Subcutaneous abdominal adipose tissue (tissue), 5 donors: Measurements from ENCODE around the gene PMFBP1.

Experiments used
- H3K27ac ChIP-seq: one replicate; pipeline ENCODE4 v1.7.0; 2013; ENCODE audit warnings: low read depth, mild to moderate bottlenecking, inconsistent platforms, low read length, moderate library complexity
- H3K27me3 ChIP-seq, 5 donors: one replicate each; pipeline ENCODE4 v1.7.0; 2013; ENCODE audit warnings: low read length in 5 of 5, inconsistent platforms in 1 of 5; ENCODE audit not compliant: control insufficient read depth in 5 of 5, insufficient read depth in 4 of 5
- H3K36me3 ChIP-seq, 5 donors: one replicate each; pipeline ENCODE4 v1.7.0; 2013; ENCODE audit warnings: low read length in 5 of 5; ENCODE audit not compliant: control insufficient read depth in 5 of 5, insufficient read depth in 5 of 5
- H3K4me1 ChIP-seq, 5 donors: one replicate each; pipeline ENCODE4 v1.7.0; 2013; ENCODE audit warnings: low read length in 5 of 5, mild to moderate bottlenecking in 3 of 5, moderate library complexity in 1 of 5; ENCODE audit not compliant: control insufficient read depth in 5 of 5, insufficient read depth in 5 of 5
- H3K4me3 ChIP-seq, 5 donors: one replicate each; pipeline ENCODE4 v1.7.0; 2013; ENCODE audit warnings: low read length in 5 of 5, low read depth in 1 of 5
- H3K9ac ChIP-seq, 5 donors: one replicate each; pipeline ENCODE4 v1.7.0; 2013; ENCODE audit warnings: low read length in 5 of 5, mild to moderate bottlenecking in 4 of 5, moderate library complexity in 3 of 5
- H3K9me3 ChIP-seq, 5 donors: one replicate each; pipeline ENCODE4 v1.7.0; 2013; ENCODE audit warnings: low read length in 5 of 5; ENCODE audit not compliant: control insufficient read depth in 5 of 5
- donor health status: healthy.
- donor health status: healthy.
- donor health status: healthy.
- donor health status: healthy.
- donor health status: healthy.

PMFBP1 gene

DNA sequence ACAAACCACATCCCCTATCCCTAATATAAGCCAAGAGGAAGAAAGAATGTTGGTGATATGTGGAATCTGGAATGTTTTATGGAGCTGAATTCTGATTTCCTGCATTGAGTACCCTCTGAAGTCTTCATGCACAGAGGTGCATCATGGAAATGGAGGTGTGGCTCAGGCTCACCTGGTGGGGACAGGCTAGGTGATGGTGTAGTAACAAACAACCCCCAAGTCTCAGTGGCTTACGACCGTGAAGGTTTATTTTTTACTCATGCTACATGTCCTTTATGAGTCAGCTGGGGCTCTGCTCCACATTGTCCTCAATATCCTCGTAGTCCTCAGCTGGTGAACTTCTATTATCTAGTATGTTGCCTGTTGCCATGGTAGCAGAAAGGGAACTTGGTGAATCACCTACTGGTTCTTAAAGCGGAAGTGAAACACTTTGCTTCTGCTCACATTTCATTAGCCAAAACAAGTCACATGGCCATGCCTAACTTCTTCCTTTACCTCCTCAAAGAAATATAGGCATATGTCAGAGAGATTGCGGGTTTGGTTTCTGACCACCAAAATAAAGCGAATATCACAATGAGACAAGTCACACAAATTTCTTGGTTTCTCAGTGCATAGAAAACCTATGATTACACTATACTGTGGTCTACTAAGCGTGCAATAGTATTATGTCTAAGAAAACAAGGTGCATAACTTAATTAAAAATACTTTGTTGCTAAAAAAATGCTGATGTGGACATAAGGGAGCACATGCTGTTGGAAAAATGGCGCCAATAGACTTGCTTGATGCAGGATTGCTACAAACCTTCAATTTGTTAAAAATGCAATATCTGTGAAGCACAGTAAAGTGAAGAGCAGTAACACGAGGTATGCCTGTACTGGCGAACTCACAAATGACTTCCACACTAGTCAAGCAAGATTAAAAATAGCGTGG is at the start of gene PMFBP1:
Gene PMFBP1, minus strand, starts transcription at position 51 of the 930 bp plus-strand sequence. CDS start 947 bp downstream, outside the sequence.
- Histone ChIP-seq H3K9ac (no peak within 1 kb of the TSS), H3K4me3 (no peak within 1 kb of the TSS), H3K4me1 (peaks cover 0 to 6% (median 0%) of the 10 kb centered on the region in 5 donors), H3K27me3 (no peaks in the 10 kb centered on the region), H3K9me3 (peaks cover 0 to 6% (median 5%) of the 10 kb centered on the region in 5 donors), H3K27ac (no peak within 1 kb of the TSS), H3K36me3 (no peaks in the 10 kb centered on the region)

GRCh38 chr16:72221630-72222024 is 49.7 kb upstream of the PMFBP1 start:
- H3K4me3 ChIP-seq: no peak overlapping the region
- no peak overlapping the region for H3K9ac ChIP-seq
- H3K4me1 ChIP-seq: no peaks in the 10 kb centered on the region
- no peaks in the 10 kb centered on the region for H3K9me3 ChIP-seq
- no peak overlapping the region for H3K27ac ChIP-seq
- no peaks in the 10 kb centered on the region for H3K27me3 ChIP-seq
- H3K36me3 ChIP-seq: no peaks in the 10 kb centered on the region

DNA sequence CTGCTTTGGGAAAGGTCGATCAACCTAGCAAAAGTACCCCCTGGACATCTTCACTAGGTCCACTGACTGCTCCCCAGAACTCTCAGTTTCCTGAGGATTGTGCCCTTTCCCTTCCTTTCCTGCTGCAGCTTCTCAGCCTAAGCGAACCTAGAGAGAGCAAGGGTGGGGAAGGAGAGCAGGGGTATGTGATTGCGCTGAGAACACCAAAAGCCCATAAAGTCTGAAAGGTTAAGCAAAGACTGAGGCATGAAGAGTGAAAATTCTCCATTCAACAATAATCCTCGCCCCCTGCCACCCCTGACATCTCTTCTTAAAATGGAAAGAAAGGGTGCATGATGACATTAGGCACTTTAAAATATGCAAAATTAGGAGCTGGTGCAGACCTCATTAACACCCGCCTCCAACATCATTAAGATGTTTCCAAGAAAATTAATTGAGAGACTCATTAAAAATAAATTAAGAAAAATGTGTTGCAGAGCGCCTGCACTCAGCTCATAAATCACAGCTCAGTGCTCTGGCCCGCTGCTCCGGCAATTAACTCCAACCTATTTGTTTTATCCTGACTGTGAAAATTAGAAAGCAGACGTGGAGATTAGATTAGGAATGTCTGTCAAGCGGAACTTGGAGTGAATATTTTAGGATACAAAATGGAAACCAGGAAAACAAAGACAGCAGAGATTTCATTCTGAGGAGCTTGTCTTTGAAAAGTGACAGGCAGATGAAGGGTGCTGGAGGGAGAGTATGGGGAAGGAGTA is 49.1 kb upstream of the PMFBP1 start:
- Histone ChIP-seq H3K9ac (no peak overlapping the region), H3K36me3 (no peaks in the 10 kb centered on the region), H3K9me3 (no peaks in the 10 kb centered on the region), H3K27me3 (no peaks in the 10 kb centered on the region), H3K4me3 (no peak overlapping the region), H3K4me1 (no peaks in the 10 kb centered on the region), H3K27ac (no peak overlapping the region)

DNA sequence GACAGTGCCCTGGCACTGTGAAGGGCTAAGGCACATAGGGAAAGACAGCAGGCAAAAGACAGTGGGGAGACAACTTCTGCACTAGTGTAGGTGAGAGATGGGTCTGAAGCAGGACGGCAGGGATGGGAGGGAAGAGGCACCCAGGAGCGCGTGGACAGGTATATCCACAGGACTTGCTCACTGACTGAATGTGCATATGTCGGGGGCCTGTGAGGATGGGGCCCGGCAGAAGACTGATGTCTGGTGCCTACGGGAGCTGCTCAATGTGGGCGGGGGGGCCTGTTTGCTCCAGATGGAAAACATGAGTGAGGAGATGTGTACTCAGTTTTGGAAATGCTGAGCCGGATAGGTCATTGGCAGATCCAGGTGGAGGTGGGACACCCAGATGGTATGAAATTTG is 47.3 kb upstream of the PMFBP1 start:
- no peak overlapping the region for H3K4me3 ChIP-seq
- H3K4me1 ChIP-seq: no peaks in the 10 kb centered on the region
- no peaks in the 10 kb centered on the region for H3K27me3 ChIP-seq

GRCh38 chr16:72216767-72217166 is 44.8 kb upstream of the PMFBP1 start:
- no peaks in the 10 kb centered on the region for H3K27me3 ChIP-seq
- no peak overlapping the region for H3K4me3 ChIP-seq
- H3K9ac ChIP-seq: no peak overlapping the region
- H3K9me3 ChIP-seq: peaks cover 0 to 4% (median 3%) of the 10 kb centered on the region in 5 donors
- no peak overlapping the region for H3K27ac ChIP-seq
- H3K4me1 ChIP-seq: no peaks in the 10 kb centered on the region
- H3K36me3 ChIP-seq: no peaks in the 10 kb centered on the region

More for the DNA sequence above, 47.3 kb upstream of the PMFBP1 start:
- H3K9me3 ChIP-seq: peaks cover 0 to 4% (median 3%) of the 10 kb centered on the region in 5 donors
- no peak overlapping the region for H3K27ac ChIP-seq
- no peaks in the 10 kb centered on the region for H3K36me3 ChIP-seq
- H3K9ac ChIP-seq: no peak overlapping the region

DNA sequence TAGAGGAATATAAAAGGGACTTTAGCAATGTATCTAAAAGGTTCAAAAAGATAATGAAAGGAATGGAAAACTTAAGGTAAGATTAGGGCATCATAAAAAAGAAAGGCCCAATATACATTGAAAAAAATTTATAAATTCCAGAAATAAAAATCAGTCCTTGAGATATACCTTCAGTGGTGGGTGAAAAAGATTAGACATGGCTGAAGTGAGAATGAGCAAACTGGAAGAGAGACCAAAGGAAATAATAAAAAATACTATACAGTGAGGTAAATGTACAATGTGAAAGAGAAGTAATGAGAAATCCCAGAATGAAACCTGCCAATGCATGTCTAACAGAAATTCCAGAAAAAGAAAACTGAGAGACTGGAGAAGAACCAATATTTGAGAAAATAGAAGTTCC is 42.9 kb upstream of the PMFBP1 start:
- Histone ChIP-seq H3K9ac (no peak overlapping the region), H3K9me3 (peaks cover 0 to 4% (median 3%) of the 10 kb centered on the region in 5 donors), H3K36me3 (no peaks in the 10 kb centered on the region), H3K4me1 (no peaks in the 10 kb centered on the region), H3K4me3 (no peak overlapping the region), H3K27ac (no peak overlapping the region), H3K27me3 (no peaks in the 10 kb centered on the region)

- Histone ChIP-seq H3K36me3 (no peaks in the 10 kb centered on the region), H3K27ac (no peak overlapping the region), H3K4me3 (no peak overlapping the region), H3K4me1 (no peaks in the 10 kb centered on the region), H3K27me3 (no peaks in the 10 kb centered on the region), H3K9me3 (peaks cover 0 to 4% (median 3%) of the 10 kb centered on the region in 5 donors), H3K9ac (no peak overlapping the region)
Measured at GRCh38 chr16:72211110-72211509, 39.2 kb upstream of the PMFBP1 start.

DNA sequence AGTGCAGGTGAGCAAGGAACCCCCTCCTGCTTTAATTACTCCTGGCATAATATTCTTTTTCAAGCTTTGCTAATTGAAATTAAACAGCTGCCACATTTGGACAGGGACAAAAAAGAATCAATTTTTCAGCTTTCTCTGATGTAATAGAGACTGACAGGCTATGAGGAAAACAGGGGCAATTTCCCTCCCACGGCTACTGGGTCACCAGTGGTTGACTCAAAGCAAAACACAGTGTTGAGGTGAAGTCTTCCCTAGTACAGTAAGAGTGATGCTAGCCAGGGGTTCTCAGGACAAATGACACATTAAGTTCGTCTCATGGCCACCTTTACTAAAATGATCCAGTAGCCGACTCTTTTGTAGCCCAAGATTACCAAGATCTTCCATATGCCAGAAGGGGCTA is 38.6 kb upstream of the PMFBP1 start:
- Histone ChIP-seq H3K36me3 (no peaks in the 10 kb centered on the region), H3K9me3 (peaks cover 0 to 4% (median 2%) of the 10 kb centered on the region in 5 donors), H3K27me3 (no peaks in the 10 kb centered on the region), H3K9ac (no peak overlapping the region), H3K27ac (no peak overlapping the region), H3K4me1 (no peaks in the 10 kb centered on the region), H3K4me3 (no peak overlapping the region)

DNA sequence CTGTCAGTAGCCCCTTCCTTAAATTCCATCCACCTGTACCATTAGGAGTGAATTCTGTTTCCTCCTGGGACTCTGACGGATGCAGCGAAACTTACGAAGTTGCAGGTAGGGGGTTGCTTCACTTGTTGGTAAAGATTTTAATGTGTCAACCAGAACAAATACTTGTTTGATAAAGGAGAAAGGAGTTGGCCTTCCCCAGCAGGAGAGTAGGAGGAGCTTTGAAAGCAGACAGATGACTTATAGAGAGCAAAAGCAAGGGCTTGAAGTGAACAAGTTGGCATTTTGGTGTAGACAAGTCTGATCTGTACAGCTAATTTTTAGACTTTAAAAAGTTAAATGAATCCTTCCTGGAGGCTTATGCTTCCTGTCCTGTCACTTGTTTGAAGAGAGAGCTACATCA is 38.1 kb upstream of the PMFBP1 start:
- H3K36me3 ChIP-seq: no peaks in the 10 kb centered on the region
- no peak overlapping the region for H3K27ac ChIP-seq
- no peak overlapping the region for H3K4me3 ChIP-seq
- no peaks in the 10 kb centered on the region for H3K27me3 ChIP-seq
- no peaks in the 10 kb centered on the region for H3K4me1 ChIP-seq
- H3K9me3 ChIP-seq: peaks cover 0 to 4% (median 0%) of the 10 kb centered on the region in 5 donors
- H3K9ac ChIP-seq: no peak overlapping the region

DNA sequence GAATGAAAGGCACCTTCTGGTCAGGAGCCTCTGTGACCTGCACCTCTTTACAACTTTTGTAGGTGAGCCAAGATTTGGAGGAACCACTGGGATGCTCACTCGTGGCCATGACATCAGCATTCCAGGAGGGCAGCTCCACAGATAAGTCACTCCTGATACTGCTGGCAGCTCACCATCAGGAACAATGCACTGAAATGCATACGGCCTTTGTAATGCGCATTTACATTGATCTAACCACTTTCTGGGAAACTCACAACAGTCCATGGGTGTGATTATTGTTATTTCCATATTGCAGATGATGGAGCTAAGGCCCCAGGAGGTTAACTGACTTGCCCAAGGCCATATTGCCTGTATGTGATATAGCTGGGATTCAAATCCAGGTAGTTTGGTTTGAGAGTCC is 34.3 kb upstream of the PMFBP1 start:
- H3K27me3 ChIP-seq: peaks cover 0 to 2% (median 0%) of the 10 kb centered on the region in 5 donors
- no peaks in the 10 kb centered on the region for H3K9me3 ChIP-seq
- peaks cover 0 to 6% (median 0%) of the 10 kb centered on the region in 5 donors for H3K4me1 ChIP-seq
- H3K36me3 ChIP-seq: no peaks in the 10 kb centered on the region
- no peak overlapping the region for H3K4me3 ChIP-seq
- H3K27ac ChIP-seq: no peak overlapping the region
- H3K9ac ChIP-seq: no peak overlapping the region
